Stimulated activated CD4-positive, alpha-beta T cell treated with anti-CD3 and anti-CD28 coated beads, Interleukin-15, amount 100 ng/mL, for 24 hours (primary cell): Measurements from ENCODE around the gene MEGF6.

Source experiments
- DNase-seq: peaks from one replicate; pipeline ENCODE4 v3.0.0-alpha.2; 2020

The MEGF6 gene

DNA sequence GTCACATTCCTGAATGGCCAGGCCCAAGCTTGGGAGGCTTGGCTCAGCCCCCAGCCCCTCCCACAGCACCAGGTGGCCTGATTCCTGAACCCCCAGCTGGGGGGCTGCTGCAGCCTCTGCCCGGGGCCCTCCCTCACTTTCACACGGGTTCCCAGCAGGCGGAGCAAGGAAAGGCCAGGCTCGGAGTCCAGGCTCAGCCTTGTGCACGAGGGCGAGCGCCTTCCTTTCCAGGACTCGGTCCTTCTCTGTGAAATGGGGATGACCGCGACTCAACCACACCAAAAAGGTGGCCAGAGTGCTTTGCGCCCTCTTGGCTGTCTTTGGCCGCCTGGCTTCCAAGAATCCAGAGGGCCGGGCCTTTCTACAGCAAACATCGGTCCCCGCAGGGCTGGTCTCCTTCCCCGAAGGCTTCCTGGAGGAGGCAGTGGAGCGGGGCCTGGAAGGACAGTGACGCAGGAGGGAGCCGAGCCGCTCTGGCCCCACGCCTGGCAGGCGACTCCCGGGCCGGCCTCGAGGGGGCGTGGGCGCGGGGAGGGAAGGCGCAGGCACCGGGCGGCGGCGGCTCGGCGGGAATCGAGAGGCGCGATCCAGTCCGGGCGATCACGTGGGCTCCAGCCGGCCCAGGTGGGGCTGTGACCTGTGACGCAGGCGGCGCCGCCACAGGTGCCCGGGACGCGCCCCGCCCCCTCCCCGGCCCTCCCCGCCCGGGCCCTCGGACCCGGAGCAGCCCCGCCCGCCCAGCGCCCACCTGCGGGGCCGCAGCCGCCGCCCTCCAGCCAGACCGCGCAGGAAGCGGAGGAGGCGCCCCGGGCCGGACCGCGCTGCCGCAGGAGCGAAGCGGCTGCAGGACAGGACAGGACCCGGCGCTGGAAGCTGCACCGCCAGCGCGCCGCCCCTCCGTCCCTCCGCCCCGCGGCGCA is 157.2 kb downstream of the MEGF6 start, which contains the start of gene ARHGEF16:
ARHGEF16 (plus strand) TSS at position 775 of the 920 bp plus-strand sequence. CDS start 8,420 bp downstream, outside the sequence.
- DNase-seq: peak; percentile 49

DNA sequence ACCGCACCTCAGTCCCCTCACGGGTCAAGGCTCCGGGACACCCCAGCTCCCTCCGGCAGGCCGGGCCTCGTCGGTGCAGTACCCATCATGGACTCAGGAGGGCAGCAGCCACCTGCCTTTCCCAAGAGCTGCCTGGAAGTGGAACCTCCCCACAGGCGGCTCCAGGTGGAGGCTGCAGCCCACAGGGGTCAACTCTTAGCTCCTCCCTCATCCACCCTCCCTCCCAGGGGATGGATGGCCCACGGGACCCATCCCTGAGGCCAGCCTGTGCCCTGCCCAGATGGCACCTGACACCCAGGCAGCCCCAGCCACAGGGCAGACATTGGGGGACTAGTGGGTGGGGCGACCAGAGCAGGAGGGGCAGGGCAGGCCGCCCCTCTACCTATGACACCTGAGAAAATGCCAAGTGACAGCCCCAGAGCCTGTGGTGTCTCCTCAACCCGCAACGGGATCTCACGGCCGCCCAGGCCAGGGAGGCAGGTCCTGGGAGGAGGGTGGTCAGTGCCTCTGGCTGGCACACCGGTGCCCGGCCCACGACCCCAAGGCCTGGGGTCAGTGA is 158.0 kb downstream of the MEGF6 start:
- DNase-seq: peak; percentile 80

DNA sequence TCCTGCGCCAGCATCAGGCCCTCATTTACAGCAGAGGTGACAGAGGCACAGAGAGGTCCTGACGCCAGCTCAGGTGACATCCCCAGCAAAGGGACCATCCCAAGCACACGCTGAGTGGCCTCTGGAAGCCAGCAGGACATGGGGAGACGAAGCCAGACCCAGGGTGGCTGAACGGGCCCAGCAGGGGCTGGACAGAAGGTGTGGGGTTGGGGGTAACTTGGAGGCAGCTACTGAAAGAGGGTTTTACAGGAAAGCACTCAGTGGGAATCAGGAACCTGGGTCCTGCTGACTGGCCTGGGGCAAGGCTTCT is 158.5 kb downstream of the MEGF6 start:
- no peak for DNase-seq

DNA sequence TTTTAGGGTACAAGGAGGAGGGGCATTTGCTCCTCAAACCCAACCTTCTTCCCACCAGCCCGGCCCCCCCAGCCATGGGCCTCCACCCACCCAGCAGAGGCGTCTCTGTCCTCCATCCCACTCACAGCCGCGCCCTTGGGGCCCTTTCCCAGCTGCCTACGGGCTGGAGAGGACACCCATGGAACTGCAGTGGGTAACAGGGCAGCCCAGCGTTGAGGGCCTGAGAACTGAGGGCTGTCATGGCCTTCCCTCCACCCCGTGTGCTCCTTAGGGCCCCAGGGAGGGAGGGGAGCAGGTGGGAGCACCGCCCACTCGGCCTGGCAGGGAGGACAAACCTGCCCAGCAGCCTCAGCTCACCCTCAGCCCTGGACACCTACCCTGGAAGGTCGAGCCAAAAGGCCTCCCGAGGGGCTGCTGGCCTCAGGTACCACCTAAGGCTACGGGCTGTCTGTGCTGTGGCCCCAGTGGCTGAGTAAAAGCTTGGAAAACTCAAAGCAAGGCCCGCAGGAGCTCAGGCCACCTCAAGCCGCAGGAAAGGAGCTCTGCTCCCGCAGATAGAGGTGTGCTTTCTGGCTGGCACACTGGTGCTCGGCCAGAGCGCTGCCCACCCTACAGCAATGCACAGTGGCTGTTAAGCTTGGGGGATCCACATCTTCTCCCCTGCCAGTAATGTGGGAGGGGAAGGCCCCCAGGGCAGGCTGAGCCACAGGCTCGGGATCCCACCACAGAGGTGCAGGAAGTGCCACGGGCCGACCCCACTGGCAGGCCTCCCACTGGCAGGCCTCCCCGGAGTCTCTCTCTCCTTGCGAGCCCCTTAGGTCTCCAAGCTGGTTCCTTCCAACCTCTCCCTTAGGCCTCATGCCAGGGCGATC is 159.1 kb downstream of the MEGF6 start:
- DNase-seq: no peak

DNA sequence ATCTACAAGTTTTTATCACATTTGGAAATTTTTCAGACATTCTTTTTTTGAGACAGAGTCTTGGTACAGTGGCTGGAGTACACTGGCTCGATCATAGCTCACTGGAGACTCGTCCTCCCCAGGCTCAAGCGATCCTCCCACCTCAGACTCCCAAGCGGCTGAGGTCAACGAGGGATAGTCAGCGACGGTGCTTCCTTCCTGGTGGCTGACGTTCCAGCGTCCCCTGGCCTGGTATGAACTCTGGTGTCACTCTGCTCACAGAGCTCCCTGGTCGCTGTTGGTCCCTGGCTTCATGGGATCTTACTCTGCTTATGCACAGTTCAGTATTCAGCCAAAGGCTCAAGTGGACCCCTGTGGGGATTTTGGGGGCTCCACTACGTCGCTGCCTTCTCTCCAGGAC is 160.3 kb downstream of the MEGF6 start:
- DNase-seq: no peak

DNA sequence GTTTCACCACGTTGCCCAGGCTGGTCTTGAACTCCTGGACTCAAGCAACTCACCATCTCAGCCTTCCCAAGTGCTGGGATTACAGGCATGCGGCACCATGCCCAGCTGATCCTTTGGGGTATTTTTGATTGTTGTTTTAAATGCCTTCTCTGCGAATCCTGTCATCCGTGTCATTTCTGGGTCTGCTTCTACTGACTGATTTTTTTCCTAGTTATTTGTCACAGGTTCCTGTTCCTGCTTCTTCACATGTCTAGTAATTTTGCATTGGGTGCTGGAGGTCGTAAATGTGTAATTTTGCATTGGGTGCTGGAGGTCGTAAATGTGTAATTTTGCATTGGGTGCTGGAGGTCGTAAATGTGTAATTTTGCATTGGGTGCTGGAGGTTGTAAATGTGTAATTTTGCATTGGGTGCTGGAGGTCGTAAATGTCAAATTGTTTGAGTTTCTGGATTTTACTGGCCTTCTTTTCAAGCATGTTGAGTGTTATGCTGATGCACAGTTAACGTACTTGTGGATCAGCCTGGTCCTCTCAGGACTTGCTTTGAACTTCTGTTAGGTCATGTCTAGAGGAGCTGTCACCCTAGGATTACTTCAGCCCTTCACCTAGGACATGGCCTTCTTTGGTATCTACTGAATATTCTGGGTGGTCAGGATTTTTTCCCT is 161.0 kb downstream of the MEGF6 start:
- no peak for DNase-seq

DNA sequence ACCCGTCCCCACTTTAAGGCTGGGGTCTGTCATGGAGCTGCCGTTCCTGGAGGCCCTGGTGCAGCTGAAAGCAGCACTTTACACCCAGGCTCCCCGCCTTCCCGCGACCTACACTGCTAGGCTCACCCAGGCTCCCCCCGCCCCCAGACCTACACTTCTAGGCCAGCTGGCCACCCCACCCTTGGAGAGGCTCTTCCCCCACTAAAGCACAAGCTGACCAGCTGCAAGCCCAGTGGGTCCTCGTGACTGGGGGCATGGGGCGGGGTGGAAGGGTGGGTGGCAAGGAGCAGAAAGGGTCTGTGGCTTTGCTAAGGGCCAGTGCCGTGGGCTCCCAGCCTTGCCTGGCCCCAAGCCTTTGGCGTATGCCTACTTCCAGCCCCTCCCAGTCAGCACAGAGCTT is 166.6 kb downstream of the MEGF6 start:
- no peak for DNase-seq

DNA sequence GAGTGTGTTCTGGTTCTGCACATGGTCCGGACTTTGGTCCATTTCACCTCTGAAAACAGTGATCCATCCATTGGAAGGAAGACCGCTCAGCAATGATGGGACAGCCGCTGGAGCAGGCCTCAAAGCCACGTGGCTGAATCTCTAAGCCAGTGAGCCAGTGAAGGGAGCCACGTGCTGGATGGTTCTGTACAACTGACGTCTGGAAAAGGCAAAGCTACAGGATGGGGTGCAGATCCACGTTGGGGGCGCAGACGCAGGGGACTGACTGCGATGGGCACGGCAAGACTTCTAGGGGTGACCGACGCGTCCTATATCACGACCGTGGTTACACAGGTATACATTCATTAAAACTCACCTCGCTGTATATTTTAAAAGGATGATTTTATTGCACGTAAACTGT is 167.0 kb downstream of the MEGF6 start:
- DNase-seq: no peak

DNA sequence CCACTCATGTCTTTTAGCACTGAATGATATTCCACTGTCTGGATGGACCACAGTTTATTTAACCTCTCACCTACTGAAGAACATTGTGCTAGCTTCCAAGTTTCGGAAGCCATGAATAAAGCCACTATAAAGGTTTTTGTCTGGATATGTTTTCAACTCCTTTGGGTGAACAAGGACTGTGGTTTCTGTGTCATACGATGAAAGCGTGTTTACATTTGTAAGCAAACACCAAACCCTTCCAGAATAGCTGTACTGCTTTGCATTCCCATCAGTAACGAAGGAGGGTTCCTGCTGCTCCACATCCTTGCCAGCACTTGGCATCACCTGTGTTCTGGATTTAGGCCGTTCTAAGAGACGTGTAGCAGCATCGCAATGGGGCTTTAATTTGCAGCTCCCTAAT is 167.5 kb downstream of the MEGF6 start:
- DNase-seq: no peak

DNA sequence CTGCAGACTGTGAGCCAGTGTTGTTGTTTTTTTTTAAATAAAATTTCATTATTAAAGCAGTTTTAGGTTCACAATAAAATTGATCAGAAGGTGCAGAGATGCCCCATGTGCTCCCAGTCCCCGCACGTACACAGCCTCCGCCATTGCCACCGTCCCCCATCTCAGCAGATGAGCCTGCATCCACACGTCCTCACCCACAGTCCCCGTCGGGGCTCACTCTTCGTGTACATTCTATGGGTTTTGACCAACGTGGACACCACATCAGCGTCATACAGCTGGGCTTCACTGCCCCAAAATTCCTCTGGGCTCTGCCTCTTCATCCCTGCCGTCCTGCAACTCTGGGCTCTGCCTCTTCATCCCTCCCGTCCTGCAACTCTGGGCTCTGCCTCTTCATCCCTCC is 168.4 kb downstream of the MEGF6 start:
- no peak for DNase-seq

DNA sequence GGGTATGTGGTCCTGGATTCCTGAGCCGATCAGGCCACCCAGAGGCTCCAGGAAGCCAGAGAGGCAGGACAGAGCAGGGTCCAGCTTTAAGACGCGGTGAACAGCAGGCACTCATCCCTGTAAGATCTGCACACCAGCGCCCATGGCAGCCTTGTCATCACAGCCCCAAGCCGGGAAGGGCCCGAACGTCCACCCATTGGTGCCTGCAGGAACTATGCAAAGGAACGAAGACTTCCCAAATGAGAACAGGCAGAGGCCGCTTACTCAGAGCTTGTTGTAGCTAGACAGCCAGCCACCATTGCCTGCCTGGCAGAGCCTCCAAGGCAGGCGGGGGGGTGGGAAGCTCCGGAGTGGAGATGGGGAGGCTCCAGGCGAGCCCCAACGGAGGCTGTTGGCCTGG is 169.0 kb downstream of the MEGF6 start:
- no peak for DNase-seq

DNA sequence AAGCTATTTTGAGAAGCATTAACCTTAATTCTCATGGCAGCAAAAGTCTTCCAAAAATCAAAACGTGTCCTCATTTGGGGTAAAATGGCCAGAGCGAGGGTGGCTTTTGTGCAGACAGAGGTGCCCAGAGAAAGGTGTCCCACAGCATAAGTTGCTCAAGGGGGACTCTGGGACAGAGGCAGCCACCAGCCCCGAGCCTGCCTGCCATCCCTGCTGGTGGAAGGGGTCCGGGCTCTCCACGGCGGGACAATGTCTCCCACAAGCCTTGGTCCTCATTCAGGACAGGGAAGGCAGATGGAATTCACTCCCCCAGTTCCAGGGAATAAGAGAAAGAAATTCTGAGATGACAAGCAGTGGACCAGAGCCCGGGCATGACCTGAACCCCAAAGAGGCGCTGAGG is 169.4 kb downstream of the MEGF6 start:
- no peak for DNase-seq

DNA sequence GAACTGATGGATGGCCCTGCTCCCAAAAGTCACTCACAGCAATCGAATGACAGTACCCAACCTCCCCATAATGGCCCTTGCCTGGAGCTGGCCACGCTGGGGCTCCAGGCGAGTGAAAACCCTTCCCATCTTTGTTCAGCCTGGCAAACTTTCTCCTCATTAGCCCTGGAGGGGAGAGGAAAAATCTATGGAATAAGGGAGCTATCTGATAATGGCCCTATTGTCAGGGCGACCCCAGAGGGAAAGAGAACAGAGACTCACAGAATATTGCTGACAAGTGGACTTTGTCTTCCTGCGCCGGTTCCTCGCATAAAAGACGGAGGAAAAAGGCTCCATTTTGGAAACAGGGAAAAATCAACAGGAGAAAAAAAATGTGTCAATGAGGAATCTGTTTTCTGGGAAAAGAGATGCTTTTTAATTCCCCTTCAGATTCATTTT is 169.9 kb downstream of the MEGF6 start:
- DNase-seq: no peak

DNA sequence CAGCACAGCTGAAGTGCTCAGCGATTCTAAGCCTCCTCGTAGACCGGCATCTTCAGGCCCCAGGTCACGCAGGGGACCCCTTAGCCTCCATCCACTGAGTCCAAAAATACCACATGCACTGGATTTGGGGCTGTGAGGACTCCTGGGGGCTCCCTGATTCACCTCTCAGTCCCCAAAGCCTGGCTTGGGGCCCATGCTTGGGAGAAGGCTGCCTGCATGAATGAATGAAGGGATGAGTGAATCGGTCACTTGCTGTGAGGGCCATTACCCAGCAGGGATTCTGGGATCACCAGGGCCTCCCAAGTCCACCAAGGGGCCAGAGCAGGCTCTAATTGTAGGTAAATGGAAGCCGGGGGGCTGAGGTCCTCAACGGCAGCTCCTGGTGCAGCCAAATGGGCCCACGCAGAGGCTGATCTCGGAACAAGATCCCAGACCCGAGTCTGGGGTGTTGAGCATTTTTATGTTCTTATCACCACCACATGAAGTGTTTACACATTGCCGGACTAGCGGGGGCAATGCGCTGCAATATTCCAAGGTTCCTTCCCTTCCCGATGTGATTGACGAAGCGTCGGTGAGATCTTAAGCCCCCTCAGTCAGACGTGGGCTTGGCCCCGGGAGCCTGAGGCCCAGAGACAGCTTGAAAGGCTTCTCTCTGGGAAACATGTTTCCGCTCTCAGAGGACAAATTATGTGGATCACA is 170.4 kb downstream of the MEGF6 start:
- no peak for DNase-seq

DNA sequence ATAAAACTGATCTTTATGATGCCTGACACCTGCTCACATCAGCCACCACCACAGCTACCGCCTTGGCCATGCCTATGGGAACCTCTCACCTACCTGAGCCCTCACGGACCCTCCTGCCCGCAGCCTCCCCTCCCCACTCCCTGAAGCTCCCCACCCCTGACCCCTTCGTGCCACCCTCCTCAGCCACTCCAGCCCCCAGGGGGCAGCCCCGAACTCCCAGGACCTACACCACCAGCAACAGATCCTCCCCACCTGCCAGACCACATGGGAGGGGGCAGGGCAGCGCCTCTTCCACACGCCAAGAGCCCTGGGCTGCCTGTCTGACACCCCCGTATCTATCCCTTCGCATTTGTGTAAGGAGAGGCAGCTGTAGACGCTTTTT is 171.0 kb downstream of the MEGF6 start:
- DNase-seq: no peak
